ENCODE data around the gene DOCK2.

DNA sequence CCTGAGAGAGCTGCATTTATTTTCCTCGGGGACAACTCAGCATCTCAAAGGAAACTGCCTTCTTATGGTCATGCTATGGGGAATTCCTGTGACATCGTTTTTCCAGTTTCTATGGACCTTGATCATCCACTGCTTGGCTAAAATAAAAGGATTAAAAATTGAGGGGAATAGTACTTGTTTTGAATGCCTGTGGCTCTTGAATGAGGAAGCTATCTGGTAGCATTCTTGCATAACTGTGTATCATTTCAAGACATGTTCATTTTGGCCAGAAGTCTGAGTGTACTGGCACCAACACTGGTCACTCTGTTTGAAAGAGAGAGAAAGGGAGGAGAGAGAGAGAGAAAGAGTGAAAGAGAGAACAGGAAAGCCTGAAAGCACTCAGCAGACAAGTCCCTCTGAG lies 116.7 kb downstream of the DOCK2 start:
- TF ChIP-seq, protein P1, sequence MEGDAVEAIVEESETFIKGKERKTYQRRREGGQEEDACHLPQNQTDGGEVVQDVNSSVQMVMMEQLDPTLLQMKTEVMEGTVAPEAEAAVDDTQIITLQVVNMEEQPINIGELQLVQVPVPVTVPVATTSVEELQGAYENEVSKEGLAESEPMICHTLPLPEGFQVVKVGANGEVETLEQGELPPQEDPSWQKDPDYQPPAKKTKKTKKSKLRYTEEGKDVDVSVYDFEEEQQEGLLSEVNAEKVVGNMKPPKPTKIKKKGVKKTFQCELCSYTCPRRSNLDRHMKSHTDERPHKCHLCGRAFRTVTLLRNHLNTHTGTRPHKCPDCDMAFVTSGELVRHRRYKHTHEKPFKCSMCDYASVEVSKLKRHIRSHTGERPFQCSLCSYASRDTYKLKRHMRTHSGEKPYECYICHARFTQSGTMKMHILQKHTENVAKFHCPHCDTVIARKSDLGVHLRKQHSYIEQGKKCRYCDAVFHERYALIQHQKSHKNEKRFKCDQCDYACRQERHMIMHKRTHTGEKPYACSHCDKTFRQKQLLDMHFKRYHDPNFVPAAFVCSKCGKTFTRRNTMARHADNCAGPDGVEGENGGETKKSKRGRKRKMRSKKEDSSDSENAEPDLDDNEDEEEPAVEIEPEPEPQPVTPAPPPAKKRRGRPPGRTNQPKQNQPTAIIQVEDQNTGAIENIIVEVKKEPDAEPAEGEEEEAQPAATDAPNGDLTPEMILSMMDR (IDR thresholded peaks at IDR 0.05; ENCODE audit: extremely low read depth in 1 of 2, insufficient read depth in 1 of 2, low read depth in 1 of 2, low read length in 2 of 2): no peak
- no peak for TF ChIP-seq POLR2A (IDR thresholded peaks at IDR 0.05; ENCODE audit: low read depth, low read length)
- TF ChIP-seq POLR2AphosphoS5 (IDR thresholded peaks at IDR 0.05; ENCODE audit: insufficient read depth, low read depth, low read length): no peak
- TF ChIP-seq JUN (IDR thresholded peaks at IDR 0.05; ENCODE audit: borderline replicate concordance, insufficient read depth, insufficient read length, low read depth): no peak
- no peak for TF ChIP-seq MYC (IDR thresholded peaks at IDR 0.05; ENCODE audit: low read depth, low read length)
- no peak for TF ChIP-seq EZH2 (IDR thresholded peaks at IDR 0.05; ENCODE audit: borderline replicate concordance, low read depth, low read length, severe bottlenecking)
- no peak for TF ChIP-seq FOS (IDR thresholded peaks at IDR 0.05; ENCODE audit: borderline replicate concordance, insufficient read depth, low read length)
- TF ChIP-seq, protein P2, sequence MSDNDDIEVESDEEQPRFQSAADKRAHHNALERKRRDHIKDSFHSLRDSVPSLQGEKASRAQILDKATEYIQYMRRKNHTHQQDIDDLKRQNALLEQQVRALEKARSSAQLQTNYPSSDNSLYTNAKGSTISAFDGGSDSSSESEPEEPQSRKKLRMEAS (IDR thresholded peaks at IDR 0.05; ENCODE audit: insufficient read depth, insufficient read length): no peak
